Body of pancreas (tissue), 4 donors: ENCODE results near the gene FGF8.

Source experiments
- CTCF ChIP-seq, 7 experiments: fragments of 450-650 bp in 4 of 7; fragments of 200-600 bp in 3 of 7; sonication (generic) in 3 of 7; IDR thresholded peaks; one replicate each; pipeline ENCODE4 v1.5.1; 2016 to 2019; ENCODE audit warnings: antibody characterized with exemption in 7 of 7
- POLR2A ChIP-seq, 3 donors: fragments of 450-650 bp; IDR thresholded peaks; one replicate each; pipeline ENCODE4 v1.6.1; 2016; ENCODE audit warnings: antibody characterized with exemption in 3 of 3, mild to moderate bottlenecking in 2 of 3

GRCh38 chr10:101780818-101781654 is 5.1 kb upstream of the FGF8 start:
- TF ChIP-seq POLR2A (IDR thresholded peaks at IDR 0.05) (no peak), CTCF (IDR thresholded peaks at IDR 0.05) (peak; percentile 76 to 91 (median 83))
